Esophagus muscularis mucosa (tissue), 3 donors: ENCODE data around the gene APLP2.

Experiments used
- CTCF ChIP-seq, 3 experiments: fragments of 200-600 bp in 2 of 3; fragments of 450-650 bp in 1 of 3; sonication (generic) in 2 of 3; IDR thresholded peaks; one replicate each; pipeline ENCODE4 v1.5.1; 2017 to 2019; ENCODE audit warnings: antibody characterized with exemption in 3 of 3, mild to moderate bottlenecking in 2 of 3, moderate library complexity in 1 of 3
- POLR2A ChIP-seq: fragments of 450-650 bp; IDR thresholded peaks from one replicate; pipeline ENCODE4 v1.6.1; 2017; ENCODE audit warnings: antibody characterized with exemption, moderate library complexity, mild to moderate bottlenecking, low read depth
- POLR2AphosphoS5 ChIP-seq, 2 donors: sonication (generic); formaldehyde crosslinking; IDR thresholded peaks; one replicate each; pipeline ENCODE4 v1.6.1; 2017; ENCODE audit warnings: antibody characterized with exemption in 2 of 2

GRCh38 chr11:130159139-130159538 lies 89.4 kb downstream of the APLP2 start:
- TF ChIP-seq CTCF (IDR thresholded peaks at IDR 0.05), result no peak
- no peak for TF ChIP-seq POLR2AphosphoS5 (IDR thresholded peaks at IDR 0.05)
- no peak for TF ChIP-seq POLR2A
